ENCODE data around the gene IL1F10. TPM values are rescaled to one million over a fixed set of nuclear protein-coding genes. Genes with fewer than 3 reads are reported as not detected.

The IL1F10 gene
- total and polyA plus RNA-seq, 2 of the 8 experiments (the other 6 are each of a cell fraction or from before 2014, with no cell fraction given) = not detected

DNA sequence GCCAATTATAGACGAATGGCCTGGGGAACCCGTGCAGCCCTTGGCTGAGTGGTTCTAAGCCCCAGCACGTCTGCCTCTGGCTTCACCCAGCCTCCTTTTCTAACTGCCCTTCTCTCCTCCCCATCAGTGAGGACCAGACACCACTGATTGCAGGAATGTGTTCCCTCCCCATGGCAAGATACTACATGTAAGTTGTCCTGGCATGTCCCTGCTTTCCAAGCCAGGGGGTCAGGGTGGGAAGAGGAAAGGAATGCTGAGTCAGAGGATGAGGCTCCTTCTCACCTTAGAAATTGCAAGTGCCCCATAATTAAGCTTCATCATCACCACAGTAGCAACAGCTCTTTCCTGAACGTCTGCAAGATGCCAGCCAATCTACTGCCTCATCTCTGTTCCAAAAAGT, 4.8 kb downstream of the IL1F10 start:
- Histone ChIP-seq H3K23ac (ENCODE audit: insufficient read length) (no peak overlapping the region), H4K91ac (replicated peaks; ENCODE audit: insufficient read length, low read length) (no peak overlapping the region), H3K79me1 (ENCODE audit: low read depth, low read length) (no peaks in the 10 kb centered on the region), H3K27me3 (replicated peaks in 1 of 4; ENCODE audit: control insufficient read depth in 3 of 4, extremely low read depth in 1 of 4, insufficient read depth in 3 of 4, low read length in 3 of 4) (no peaks in the 10 kb centered on the region), H2BK20ac (ENCODE audit: low read length) (no peak overlapping the region), H3K23me2 (ENCODE audit: low read depth, low read length) (no peaks in the 10 kb centered on the region), H3K9ac (replicated peaks in 1 of 4; ENCODE audit: extremely low read depth in 1 of 4, low read depth in 3 of 4, low read length in 3 of 4) (no peak overlapping the region), H2BK15ac (ENCODE audit: low read length) (no peak overlapping the region), H3K79me2 (ENCODE audit: control insufficient read depth in 1 of 2, insufficient read depth in 2 of 2, low read length in 2 of 2) (no peaks in the 10 kb centered on the region), H4K8ac (ENCODE audit: extremely low read depth, insufficient read depth, low read length) (no peak overlapping the region; the same call in 1 of the 2 replicates), H2AK5ac (ENCODE audit: low read depth, low read length) (no peak overlapping the region), H3K56ac (replicated peaks; ENCODE audit: insufficient read length, low read depth, low read length) (no peak overlapping the region), H3K27ac (ENCODE audit: low read depth, low read length) (no peak overlapping the region), H3K36me3 (ENCODE audit: control insufficient read depth in 2 of 4, insufficient read depth in 4 of 4, low read length in 3 of 4) (no peaks in the 10 kb centered on the region), H3K18ac (ENCODE audit: extremely low read depth, low read length) (no peak overlapping the region), H2AFZ (ENCODE audit: low read length) (0 out of 2 replicates have a peak overlapping the region, but pooled peaks have one; percentile 59), H3K14ac (ENCODE audit: insufficient read length) (no peak overlapping the region), H2BK12ac (ENCODE audit: low read depth, low read length) (no peak overlapping the region), H3K4me1 (replicated peaks in 1 of 4; ENCODE audit: control insufficient read depth in 3 of 4, insufficient read depth in 4 of 4, low read length in 3 of 4) (no peaks in the 10 kb centered on the region), H3K9me3 (ENCODE audit: insufficient read depth in 2 of 2, low read depth in 1 of 2, low read length in 1 of 2) (no peaks in the 10 kb centered on the region), H3K4ac (replicated peaks; ENCODE audit: insufficient read length, low read depth, low read length) (no peak overlapping the region), H3K4me3 (ENCODE audit: extremely low read depth in 1 of 4, insufficient read depth in 2 of 4, low read depth in 3 of 4, low read length in 4 of 4) (no peak overlapping the region), H2BK5ac (ENCODE audit: low read depth, low read length) (no peak overlapping the region), H4K5ac (ENCODE audit: insufficient read length, low read depth, low read length) (no peak overlapping the region), H2BK120ac (replicated peaks; ENCODE audit: low read depth, low read length) (no peak overlapping the region), H3K4me2 (ENCODE audit: insufficient read depth in 1 of 2, low read depth in 2 of 2, low read length in 2 of 2) (no peak overlapping the region), H4K20me1 (replicated peaks in 1 of 2; ENCODE audit: control insufficient read depth in 1 of 2, insufficient read depth in 2 of 2, low read length in 2 of 2) (no peaks in the 10 kb centered on the region)
- ChIA-PET POLR2A (ENCODE audit: partially characterized antibody) (no interaction called here), CTCF (ENCODE audit: partially characterized antibody) (interaction anchor here (0.8 to 1.9 kb wide), 3 partner anchors 8 to 131 kb away, joined by 3 to 13 read pairs (median 4); no protein-coding TSS in a partner anchor)
- TF ChIP-seq BACH1 (IDR thresholded peaks at IDR 0.05; ENCODE audit: low read length) (peak; percentile 50; the same call in 1 of the 2 replicates), RXRA (IDR thresholded peaks at IDR 0.05; ENCODE audit: insufficient read depth, low read depth, low read length) (no peak), RFX5 (IDR thresholded peaks at IDR 0.05; ENCODE audit: borderline replicate concordance, low read depth, low read length) (no peak), BCL11A (IDR thresholded peaks at IDR 0.05; ENCODE audit: low read depth in 2 of 2, low read length in 2 of 2) (no peak), EP300 (IDR thresholded peaks at IDR 0.05; ENCODE audit: borderline replicate concordance in 1 of 2, low read depth in 2 of 2, low read length in 2 of 2) (no peak)
- TF ChIP-seq, protein P1, sequence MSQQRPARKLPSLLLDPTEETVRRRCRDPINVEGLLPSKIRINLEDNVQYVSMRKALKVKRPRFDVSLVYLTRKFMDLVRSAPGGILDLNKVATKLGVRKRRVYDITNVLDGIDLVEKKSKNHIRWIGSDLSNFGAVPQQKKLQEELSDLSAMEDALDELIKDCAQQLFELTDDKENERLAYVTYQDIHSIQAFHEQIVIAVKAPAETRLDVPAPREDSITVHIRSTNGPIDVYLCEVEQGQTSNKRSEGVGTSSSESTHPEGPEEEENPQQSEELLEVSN (IDR thresholded peaks at IDR 0.05) = no peak
- WGBS, 2 experiments (ENCODE audit: extremely low coverage in 1 of 2, insufficient coverage in 1 of 2, insufficient read length in 1 of 2, insufficient replicate concordance in 2 of 2, low coverage in 1 of 2, low lambda C conversion rate in 2 of 2, missing lambda C conversion rate in 1 of 2) = 96% methylated on average over 4 of the region's 4 CpGs; no CpG with 5 or more reads in 1 of the 2 experiments
- no peak for DNase-seq (ENCODE audit: low read depth in 1 of 2, low spot score in 2 of 2)
- FAIRE-seq = no peak
